Right ventricle myocardium superior (tissue), 1 donor: ENCODE results near the gene SMYD1. TPM values are rescaled to one million over a fixed set of nuclear protein-coding genes. Genes with fewer than 3 reads are reported as not detected.

Experiments
- ATAC-seq: fragments of 200-7000 bp; cut with Tn5 transposase; one replicate; pipeline ENCODE4 v1.9.1; 2020; ENCODE audit warnings: mild to moderate bottlenecking; ENCODE audit not compliant: poor library complexity
- DNase-seq: peaks from one replicate; pipeline ENCODE4 v3.0.0-alpha.2; 2020
- intact Hi-C: fragments of 100-400 bp; cut with DNase I; formaldehyde crosslinking; loops from one replicate; pipeline ENCODE4 v1.11.2; 2022
- total RNA-seq: library from RNA; stranded (reverse); fragmentation: NEBNext Ultra II Directional; extraction: Animal tissue kit (Norgen Biotek cat#: 25700); gene quantifications from one replicate; pipeline ENCODE4 v1.2.1, GENCODE V29; 2021
- donor health status: DM: no; HTN: yes; CAD: no; lungs with severe emphysema.

The SMYD1 gene
- total RNA-seq, 1 donor from 2014 or later, result 468 TPM

DNA sequence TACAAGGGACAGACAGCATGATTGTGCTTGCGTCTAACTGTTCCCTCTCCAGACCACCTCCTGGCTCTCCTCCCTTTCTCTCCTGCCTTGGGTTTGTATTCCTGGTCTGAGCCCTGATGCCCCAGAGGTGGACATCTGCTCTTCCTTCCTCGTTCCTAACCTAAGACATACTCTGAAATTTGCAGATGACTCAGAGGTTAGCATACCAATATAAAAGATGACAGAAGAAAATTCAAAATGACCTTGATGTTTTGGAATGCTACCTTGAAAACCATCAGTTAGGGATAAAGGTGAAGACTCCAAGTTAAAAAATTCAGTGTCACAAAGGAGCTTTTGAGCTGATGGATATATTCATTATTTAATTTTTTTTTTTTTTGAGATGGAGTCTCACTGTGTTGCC lies 12.9 kb downstream of the SMYD1 start:
- DNase-seq (no peak), ATAC-seq (peak; percentile 6)
- intact Hi-C loops, result no loop called here

DNA sequence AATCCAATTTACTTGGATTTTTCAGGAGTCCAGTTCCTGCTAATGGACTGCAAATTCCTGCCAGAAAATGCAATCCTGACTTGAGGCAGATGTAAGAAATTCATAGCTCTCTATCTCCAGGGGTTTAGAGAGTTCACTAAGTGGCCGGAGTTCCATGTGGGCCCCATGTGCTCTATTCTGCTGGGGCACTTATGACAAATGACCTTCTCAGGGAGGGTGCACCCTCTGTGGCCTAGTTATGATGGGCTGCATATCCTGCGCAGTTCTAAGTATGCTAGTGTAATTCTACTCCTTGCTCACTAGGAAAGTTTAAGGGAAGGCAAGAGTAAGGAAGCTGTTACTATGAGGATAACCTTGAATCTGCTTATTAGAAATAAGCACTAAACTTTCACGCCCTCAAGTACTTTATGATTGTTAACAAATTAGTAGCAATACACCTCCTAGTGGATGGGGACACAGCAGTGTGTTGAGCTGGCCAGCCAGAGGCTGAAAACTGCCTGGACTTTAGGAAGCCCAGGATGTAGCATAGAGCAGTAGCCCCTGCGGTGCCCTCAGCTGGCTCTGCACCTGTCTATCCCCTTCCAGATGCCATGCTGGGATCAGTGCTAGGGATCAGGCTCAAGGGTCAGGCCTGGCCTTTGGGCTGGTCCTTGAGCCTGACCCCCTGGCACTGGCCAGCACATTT lies 14.4 kb downstream of the SMYD1 start:
- no peak for DNase-seq
- intact Hi-C loops, result no loop called here
- peak; percentile 28 for ATAC-seq

- intact Hi-C loops, result no loop called here
- ATAC-seq, result no peak
- DNase-seq, result no peak
Observed at GRCh38 chr2:88082781-88083180, 15.2 kb downstream of the SMYD1 start.

DNA sequence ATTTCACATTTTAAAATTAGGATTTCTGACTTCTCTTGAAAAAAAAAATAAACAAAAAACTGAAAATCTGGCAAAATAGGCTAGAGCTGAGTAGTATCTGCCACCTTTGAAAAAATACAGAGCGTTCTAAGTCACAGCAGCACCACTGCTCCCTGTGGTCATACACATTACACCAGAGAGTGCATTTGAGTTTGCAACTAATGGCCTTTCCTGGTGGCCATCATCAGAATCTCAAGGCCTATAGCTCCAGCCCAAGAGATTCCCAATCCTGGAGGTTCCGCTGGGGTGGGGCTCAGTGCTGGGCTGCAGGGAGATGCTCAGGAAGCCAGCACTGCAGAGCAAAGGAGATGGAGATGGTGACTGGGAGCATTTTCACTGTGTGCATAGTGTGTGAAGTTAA lies 17.5 kb downstream of the SMYD1 start:
- DNase-seq (no peak), ATAC-seq (no peak)
- intact Hi-C loops, result no loop called here

GRCh38 chr2:88085602-88086001 lies 18.0 kb downstream of the SMYD1 start:
- intact Hi-C loops, result no loop called here
- ATAC-seq (no peak), DNase-seq (no peak)

DNA sequence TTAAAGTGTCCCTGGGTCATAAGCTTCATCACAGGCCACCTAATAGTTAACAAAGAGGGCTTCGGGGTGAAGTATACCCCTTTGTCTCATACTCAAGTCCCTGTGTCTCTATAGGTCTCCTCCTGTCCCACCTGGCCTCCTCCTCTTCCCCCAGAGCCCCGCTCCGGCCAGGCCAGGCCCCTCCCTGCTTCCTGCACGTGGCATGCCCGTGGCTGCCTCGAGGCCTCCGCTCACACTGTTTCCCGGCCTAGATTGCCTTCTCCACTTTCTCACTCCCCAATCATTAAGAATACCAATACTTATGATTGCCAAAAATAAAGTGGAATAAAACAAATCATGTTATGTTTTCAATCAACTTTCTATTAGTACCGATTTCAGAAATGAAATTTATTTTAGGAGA lies 18.8 kb downstream of the SMYD1 start:
- intact Hi-C loops, result no loop called here
- ATAC-seq (no peak), DNase-seq (no peak)

DNA sequence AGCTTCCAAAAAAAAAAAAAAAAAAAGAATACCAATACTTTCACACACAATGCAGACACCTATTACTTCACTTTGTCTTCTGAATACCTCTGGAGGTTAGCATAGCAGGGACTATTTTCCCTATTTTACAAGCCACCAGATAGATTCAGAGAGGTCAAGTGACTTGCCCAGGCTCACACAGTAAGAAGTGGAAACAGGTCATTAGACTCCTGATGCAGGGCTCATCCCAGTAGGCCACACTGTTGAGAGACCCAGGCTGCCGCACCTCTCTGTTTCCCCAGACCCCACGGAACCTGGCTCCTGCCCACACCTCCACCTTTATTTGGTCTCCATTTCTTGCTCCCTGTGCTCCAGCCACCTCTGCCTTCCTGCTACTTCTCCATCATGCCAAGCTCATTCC lies 19.4 kb downstream of the SMYD1 start:
- no peak for DNase-seq
- intact Hi-C loops, result no loop called here
- no peak for ATAC-seq

GRCh38 chr2:88087763-88088162 lies 20.1 kb downstream of the SMYD1 start:
- no peak for ATAC-seq
- intact Hi-C loops, result no loop called here

DNA sequence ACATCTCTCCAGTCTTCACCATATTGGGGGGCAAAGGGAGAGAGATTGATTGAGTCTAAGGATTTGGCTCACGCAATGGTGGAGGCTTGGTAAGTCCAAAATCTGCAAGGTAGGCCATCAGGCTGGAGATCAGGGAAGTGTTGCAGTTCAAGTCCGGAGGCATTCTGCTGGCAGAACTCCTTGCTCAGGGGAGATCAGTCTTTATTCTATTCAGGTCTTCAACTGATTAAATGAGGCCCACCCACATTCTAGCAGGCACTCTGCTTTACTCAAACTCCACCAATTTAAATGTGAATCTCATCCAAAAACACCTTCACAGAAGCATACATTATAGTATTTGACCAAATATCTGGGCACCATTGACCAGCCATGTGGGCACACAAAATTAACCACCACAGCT lies 21.4 kb downstream of the SMYD1 start:
- intact Hi-C loops, result no loop called here
- ATAC-seq (no peak), DNase-seq (no peak)

More at GRCh38 chr2:88087763-88088162, 20.1 kb downstream of the SMYD1 start:
- DNase-seq, result no peak

- intact Hi-C loops, result no loop called here
- DNase-seq (no peak), ATAC-seq (no peak)
Observed at GRCh38 chr2:88090446-88091283, 23.0 kb downstream of the SMYD1 start.

- intact Hi-C loops, result no loop called here
- DNase-seq, result no peak
Observed at GRCh38 chr2:88091943-88092342, 24.3 kb downstream of the SMYD1 start.

DNA sequence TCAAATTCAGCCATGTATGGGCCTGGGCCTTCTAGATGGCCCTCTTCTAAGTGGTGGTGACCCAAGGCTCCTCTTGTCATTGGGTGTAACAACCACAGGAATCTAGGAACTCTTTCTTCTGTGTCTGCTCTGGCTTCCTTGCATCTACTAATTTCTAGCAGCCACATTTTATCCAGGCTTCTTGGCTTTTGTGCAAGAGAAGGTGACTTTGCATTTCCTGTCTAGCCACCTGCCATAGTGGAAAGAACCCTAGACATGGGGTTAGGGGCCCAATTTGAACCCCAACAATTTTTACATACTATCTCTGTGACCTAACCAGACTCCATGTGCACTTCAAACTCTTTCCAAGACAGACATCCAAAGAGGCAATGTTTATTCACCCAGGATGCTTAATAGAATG lies 25.1 kb downstream of the SMYD1 start:
- ATAC-seq (no peak), DNase-seq (no peak)
- intact Hi-C loops, result no loop called here

More at GRCh38 chr2:88091943-88092342, 24.3 kb downstream of the SMYD1 start:
- ATAC-seq, result no peak

- intact Hi-C loops, result no loop called here
- ATAC-seq (no peak), DNase-seq (no peak)
Observed at GRCh38 chr2:88095022-88095421, 27.4 kb downstream of the SMYD1 start.

DNA sequence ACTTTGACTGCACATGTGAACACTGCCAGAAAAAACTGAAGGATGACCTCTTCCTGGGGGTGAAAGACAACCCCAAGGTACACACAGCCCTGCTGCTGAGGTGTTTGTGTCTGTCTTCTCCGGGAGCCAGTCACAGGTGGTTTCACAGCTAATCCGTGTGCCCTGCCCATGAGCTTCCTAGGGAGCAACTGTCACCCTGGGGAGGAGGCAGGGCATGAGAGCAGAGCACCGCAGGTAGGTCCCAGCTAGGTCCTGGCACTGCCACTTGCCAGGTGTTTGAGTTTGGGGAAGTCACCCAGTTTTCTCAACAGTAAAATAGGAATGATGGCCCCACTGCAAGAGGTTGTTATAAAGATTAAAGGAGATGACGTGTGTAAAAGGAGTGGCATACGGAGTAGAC lies 29.1 kb downstream of the SMYD1 start:
- ATAC-seq, result no peak
- intact Hi-C loops, result no loop called here
- no peak for DNase-seq

- intact Hi-C loops, result no loop called here
- DNase-seq (no peak), ATAC-seq (no peak)
Observed at GRCh38 chr2:88097192-88097591, 29.6 kb downstream of the SMYD1 start.

DNA sequence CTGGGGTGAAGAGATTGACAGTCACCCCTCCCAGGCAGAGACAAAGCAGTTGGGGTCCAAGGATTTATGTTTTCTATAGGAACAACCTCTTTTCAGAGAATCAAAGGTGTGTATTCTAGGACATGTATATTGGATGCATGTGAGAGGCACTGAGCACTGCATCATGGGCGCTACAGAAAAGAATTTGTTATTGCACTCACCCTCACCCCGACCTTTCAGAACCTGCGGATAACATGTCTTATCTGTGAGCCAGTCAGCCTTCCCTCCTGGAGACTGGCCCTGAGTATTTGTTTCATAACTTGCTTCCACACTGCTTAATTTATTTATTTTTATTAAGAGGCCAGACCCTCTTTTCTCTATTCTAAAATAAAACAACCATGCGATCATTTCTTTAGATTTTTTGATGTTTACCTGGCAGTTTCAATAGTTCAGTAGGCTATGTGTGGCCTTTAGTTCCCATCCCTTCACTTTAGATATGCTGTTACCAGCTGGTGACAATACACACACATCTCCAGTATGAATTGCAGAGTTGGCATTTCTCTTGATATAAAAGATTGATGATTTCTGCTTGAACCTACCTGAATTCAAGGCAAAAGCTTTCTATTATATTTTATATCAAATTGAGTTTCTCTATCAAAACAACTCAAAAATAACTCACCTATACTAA lies 30.4 kb downstream of the SMYD1 start:
- ATAC-seq, result peak; percentile 60
- no peak for DNase-seq
- intact Hi-C loops, result no loop called here

- no peak for ATAC-seq
- intact Hi-C loops, result no loop called here
- no peak for DNase-seq
Observed at GRCh38 chr2:88098558-88098900, 30.9 kb downstream of the SMYD1 start.

GRCh38 chr2:88099798-88100488 lies 32.3 kb downstream of the SMYD1 start:
- no peak for DNase-seq
- ATAC-seq, result peak; percentile 55

GRCh38 chr2:88100489-88100858 lies 32.8 kb downstream of the SMYD1 start:
- DNase-seq (no peak), ATAC-seq (peak; percentile 46)
- intact Hi-C loops, result no loop called here

More at GRCh38 chr2:88099798-88100488, 32.3 kb downstream of the SMYD1 start:
- intact Hi-C loops, result no loop called here
